Erythroblast (primary cell): ENCODE results near the gene MGAT5B.
A peak's percentile ranks its signal among the peaks of the same experiment; 100 is the strongest.

ENCODE experiments used
- DNase-seq, 2 experiments: peaks; one replicate each; lab custom pipeline; 2025; lab: John Stamatoyannopoulos, UW
- GATA1 ChIP-seq: IDR thresholded peaks from 2 replicates; pipeline ENCODE4 v1.6.1; 2011; ENCODE audit warnings: low read depth, mild to moderate bottlenecking, control low read depth, low read length, moderate library complexity
- POLR2A ChIP-seq: IDR thresholded peaks from 2 replicates; pipeline ENCODE4 v1.6.1; 2011; ENCODE audit warnings: mild to moderate bottlenecking, low read length

MGAT5B gene

GRCh38 chr17:76868176-76868668 lies at the start of gene MGAT5B:
Gene MGAT5B, plus strand, starts transcription at chr17:76868404. Its CDS starts 626 bp downstream, at chr17:76869030.
- TF ChIP-seq POLR2A, result no peak
- TF ChIP-seq GATA1, result no peak

GRCh38 chr17:76820039-76820438 lies 48.2 kb upstream of the MGAT5B start:
- TF ChIP-seq GATA1 (no peak), POLR2A (no peak)
- no peak for DNase-seq

More at GRCh38 chr17:76868176-76868668, at the start of gene MGAT5B:
- peak; percentile 81 to 88 for DNase-seq

- DNase-seq, result no peak
- TF ChIP-seq POLR2A, result no peak
Observed at GRCh38 chr17:76820561-76820960, 47.6 kb upstream of the MGAT5B start.

GRCh38 chr17:76822184-76822778 lies 45.9 kb upstream of the MGAT5B start:
- no peak for DNase-seq
- TF ChIP-seq POLR2A, result no peak
- TF ChIP-seq GATA1, result no peak

GRCh38 chr17:76824093-76824492 lies 44.1 kb upstream of the MGAT5B start:
- no peak for DNase-seq
- TF ChIP-seq GATA1, result no peak
- no peak for TF ChIP-seq POLR2A

- no peak for DNase-seq
- TF ChIP-seq POLR2A (no peak), GATA1 (no peak)
Observed at GRCh38 chr17:76826330-76827068, 41.7 kb upstream of the MGAT5B start.

GRCh38 chr17:76827736-76828135 lies 40.5 kb upstream of the MGAT5B start:
- TF ChIP-seq GATA1 (no peak), POLR2A (no peak)
- no peak for DNase-seq

GRCh38 chr17:76830987-76831715 lies 37.1 kb upstream of the MGAT5B start:
- no peak for DNase-seq
- TF ChIP-seq GATA1 (no peak), POLR2A (no peak)

- TF ChIP-seq POLR2A (no peak), GATA1 (no peak)
- no peak for DNase-seq
Observed at GRCh38 chr17:76833034-76833644, 35.1 kb upstream of the MGAT5B start.

- DNase-seq, result no peak
- TF ChIP-seq POLR2A, result no peak
- no peak for TF ChIP-seq GATA1
Observed at GRCh38 chr17:76833747-76834146, 34.5 kb upstream of the MGAT5B start.

GRCh38 chr17:76834870-76835269 lies 33.3 kb upstream of the MGAT5B start:
- no peak for TF ChIP-seq POLR2A
- no peak for TF ChIP-seq GATA1
- DNase-seq, result no peak

GRCh38 chr17:76840443-76840767 lies 27.8 kb upstream of the MGAT5B start:
- no peak for TF ChIP-seq POLR2A
- TF ChIP-seq GATA1, result no peak
- peak in 1 of 2 experiments; percentile 19 for DNase-seq

- no peak for TF ChIP-seq POLR2A
- no peak for TF ChIP-seq GATA1
- DNase-seq, result peak in 1 of 2 experiments; percentile 13
Observed at GRCh38 chr17:76840884-76841775, 27.1 kb upstream of the MGAT5B start.
